IMR-90 (cell line): ENCODE data around the gene FAM163B. TPM values are rescaled to one million over a fixed set of nuclear protein-coding genes. Genes with fewer than 3 reads are reported as not detected.

Source experiments
- ATAC-seq: fragments of 200-7000 bp; cut with Tn5 transposase; 2 replicates; pipeline ENCODE4 v1.9.1; 2020; ENCODE audit warnings: low read depth, mild to moderate bottlenecking, moderate library complexity
- BruUV-seq: library from RNA; stranded (reverse); fragments of 400-500 nt; replicated peaks from 2 replicates; lab custom pipeline; 2021; lab: Mats Ljungman, UMichigan
- CTCF ChIA-PET: fragments of 300-600 bp; formaldehyde crosslinking; extraction: SDS; loops from one replicate; lab custom pipeline; 2021; ENCODE audit warnings: antibody characterized with exemption; lab: Yijun Ruan, JAX
- POLR2A ChIA-PET: fragments of 300-600 bp; sonication (Branson Sonifier 250); formaldehyde crosslinking; loops from one replicate; lab custom pipeline; 2022; ENCODE audit warnings: antibody characterized with exemption; ENCODE audit not compliant: unreplicated experiment; lab: Charles Lee
- DNase-seq: peaks from one replicate; pipeline ENCODE4 v3.0.0; 2013
- H2AFZ ChIP-seq: replicated peaks from 2 replicates; pipeline ENCODE3; 2013; ENCODE audit warnings: low read length, mild to moderate bottlenecking; ENCODE audit not compliant: poor library complexity
- H2AK5ac ChIP-seq: 2 replicates; pipeline ENCODE4 v1.6.1; 2013; ENCODE audit warnings: low read depth, low read length, inconsistent platforms
- H2AK9ac ChIP-seq: replicated peaks from 2 replicates; pipeline ENCODE3; 2013; ENCODE audit warnings: mild to moderate bottlenecking, low read depth, low read length, moderate library complexity; ENCODE audit not compliant: poor library complexity
- H2BK120ac ChIP-seq: 2 replicates; pipeline ENCODE4 v1.6.1; 2013; ENCODE audit warnings: low read depth, low read length, inconsistent platforms
- H2BK15ac ChIP-seq: 3 replicates; pipeline ENCODE4 v1.6.1; 2013; ENCODE audit warnings: low read depth, low read length, inconsistent platforms
- H2BK20ac ChIP-seq: 2 replicates; pipeline ENCODE4 v1.6.1; 2013; ENCODE audit warnings: low read depth, mild to moderate bottlenecking, inconsistent platforms, low read length, moderate library complexity
- H2BK5ac ChIP-seq: 2 replicates; pipeline ENCODE4 v1.6.1; 2013; ENCODE audit warnings: mild to moderate bottlenecking, low read depth, low read length, inconsistent platforms; ENCODE audit not compliant: poor library complexity, severe bottlenecking
- H3K14ac ChIP-seq: replicated peaks from 2 replicates; pipeline ENCODE4 v1.6.1; 2013; ENCODE audit warnings: low read depth, low read length, inconsistent platforms
- H3K18ac ChIP-seq: 2 replicates; pipeline ENCODE4 v1.6.1; 2013; ENCODE audit warnings: low read depth, low read length, control low read depth
- H3K23ac ChIP-seq: 2 replicates; pipeline ENCODE4 v1.6.1; 2013; ENCODE audit warnings: low read depth, low read length, inconsistent platforms
- H3K27ac ChIP-seq: 2 replicates; pipeline ENCODE4 v1.5.1; 2013; ENCODE audit warnings: mild to moderate bottlenecking, control low read depth, low read length; ENCODE audit not compliant: insufficient read depth
- H3K27me3 ChIP-seq: 2 replicates; pipeline ENCODE4 v1.6.1; 2013; ENCODE audit warnings: low read length; ENCODE audit not compliant: control insufficient read depth, insufficient read depth
- H3K36me3 ChIP-seq: 2 replicates; pipeline ENCODE4 v1.6.1; 2013; ENCODE audit warnings: low read length, mixed read lengths; ENCODE audit not compliant: control insufficient read depth, insufficient read depth
- H3K4ac ChIP-seq: 2 replicates; pipeline ENCODE4 v1.6.1; 2013; ENCODE audit warnings: low read depth, low read length, inconsistent platforms
- H3K4me1 ChIP-seq: 2 replicates; pipeline ENCODE4 v1.6.1; 2013; ENCODE audit warnings: low read length, mixed read lengths; ENCODE audit not compliant: control insufficient read depth, insufficient read depth
- H3K4me2 ChIP-seq: 2 replicates; pipeline ENCODE4 v1.6.1; 2013; ENCODE audit warnings: low read depth, mild to moderate bottlenecking, control low read depth, low read length, moderate library complexity
- H3K4me3 ChIP-seq: 2 replicates; pipeline ENCODE4 v1.5.1; 2013; ENCODE audit warnings: low read depth, mild to moderate bottlenecking, control low read depth, low read length, moderate library complexity; ENCODE audit not compliant: insufficient read depth
- H3K56ac ChIP-seq: 2 replicates; pipeline ENCODE4 v1.6.1; 2013; ENCODE audit warnings: low read length, inconsistent platforms; ENCODE audit not compliant: insufficient read depth; ENCODE audit errors: extremely low read depth
- H3K79me1 ChIP-seq, 2 experiments: 2 replicates each; pipeline ENCODE4 v1.6.1; 2013; ENCODE audit warnings: low read length in 2 of 2, inconsistent platforms in 1 of 2, low read depth in 1 of 2
- H3K9ac ChIP-seq: 2 replicates; pipeline ENCODE4 v1.6.1; 2013; ENCODE audit warnings: low read depth, low read length, control low read depth
- H3K9me1 ChIP-seq: 2 replicates; pipeline ENCODE4 v1.6.1; 2013; ENCODE audit warnings: low read length, inconsistent platforms; ENCODE audit not compliant: insufficient read depth
- H3K9me3 ChIP-seq: 2 replicates; pipeline ENCODE4 v1.6.1; 2013; ENCODE audit warnings: low read length; ENCODE audit not compliant: control insufficient read depth, insufficient read depth
- H4K20me1 ChIP-seq: 2 replicates; pipeline ENCODE4 v1.6.1; 2013; ENCODE audit warnings: low read length, inconsistent platforms; ENCODE audit not compliant: insufficient read depth
- H4K5ac ChIP-seq: 2 replicates; pipeline ENCODE4 v1.6.1; 2013; ENCODE audit warnings: mild to moderate bottlenecking, low read depth, low read length, control low read depth
- H4K8ac ChIP-seq, 2 experiments: 2 replicates each; pipeline ENCODE4 v1.6.1; 2013; ENCODE audit warnings: low read depth in 2 of 2, low read length in 2 of 2, control low read depth in 1 of 2, inconsistent platforms in 1 of 2
- H4K91ac ChIP-seq: 2 replicates; pipeline ENCODE4 v1.6.1; 2013; ENCODE audit warnings: low read depth, low read length, inconsistent platforms; ENCODE audit not compliant: insufficient read depth
- BHLHE40 ChIP-seq: fragments of 150-350 bp; IDR thresholded peaks from 2 replicates; pipeline ENCODE4 v1.6.1; 2016; ENCODE audit warnings: mild to moderate bottlenecking, low read depth, low read length
- CEBPB ChIP-seq: IDR thresholded peaks from 2 replicates; pipeline ENCODE4 v1.6.1; 2012; ENCODE audit warnings: low read depth, low read length, improper control_type of control experiment
- CHD1 ChIP-seq: IDR thresholded peaks from 2 replicates; pipeline ENCODE4 v1.6.1; 2012; ENCODE audit warnings: low read depth, low read length, improper control_type of control experiment
- CTCF ChIP-seq: conservative IDR thresholded peaks from 2 replicates; pipeline ENCODE4 v1.5.1; 2012; ENCODE audit warnings: mild to moderate bottlenecking, low read depth, low read length, improper control_type of control experiment
- FOS ChIP-seq: fragments of 150-350 bp; IDR thresholded peaks from 2 replicates; pipeline ENCODE4 v1.6.1; 2016; ENCODE audit warnings: low read depth, low read length
- MAFK ChIP-seq: IDR thresholded peaks from 2 replicates; pipeline ENCODE4 v1.6.1; 2012; ENCODE audit warnings: low read depth, low read length, improper control_type of control experiment
- MAZ ChIP-seq: IDR thresholded peaks from 2 replicates; pipeline ENCODE4 v1.6.1; 2012; ENCODE audit warnings: low read depth, mild to moderate bottlenecking, low read length, improper control_type of control experiment, moderate library complexity, borderline replicate concordance
- MXI1 ChIP-seq: IDR thresholded peaks from 2 replicates; pipeline ENCODE4 v1.6.1; 2012; ENCODE audit warnings: low read depth, mild to moderate bottlenecking, low read length, moderate library complexity, borderline replicate concordance
- NFE2L2 ChIP-seq: fragments of 150-350 bp; IDR thresholded peaks from 2 replicates; pipeline ENCODE4 v1.6.1; 2016; ENCODE audit warnings: low read depth, mild to moderate bottlenecking, low read length
- POLR2A ChIP-seq: IDR thresholded peaks from 2 replicates; pipeline ENCODE4 v1.6.1; 2012; ENCODE audit warnings: mild to moderate bottlenecking, low read depth, low read length
- RAD21 ChIP-seq: IDR thresholded peaks from 2 replicates; pipeline ENCODE4 v1.6.1; 2012; ENCODE audit warnings: low read length, improper control_type of control experiment
- RCOR1 ChIP-seq: IDR thresholded peaks from 2 replicates; pipeline ENCODE4 v1.6.1; 2012; ENCODE audit warnings: mild to moderate bottlenecking, low read length, improper control_type of control experiment; ENCODE audit not compliant: insufficient replicate concordance
- RFX5 ChIP-seq: IDR thresholded peaks from 2 replicates; pipeline ENCODE4 v1.8.0; 2012; ENCODE audit warnings: low read depth, mild to moderate bottlenecking, low read length, moderate library complexity
- SMC3 ChIP-seq: fragments of 150-350 bp; IDR thresholded peaks from 2 replicates; pipeline ENCODE4 v1.6.1; 2016; ENCODE audit warnings: low read depth, mild to moderate bottlenecking, antibody characterized with exemption, low read length, moderate library complexity
- USF2 ChIP-seq: fragments of 150-350 bp; IDR thresholded peaks from 2 replicates; pipeline ENCODE4 v1.6.1; 2017; ENCODE audit warnings: mild to moderate bottlenecking, antibody characterized with exemption, low read length, low read depth
- WGBS, 2 experiments: methylation state at CpG; one replicate each; pipeline versions ENCODE4 v1.1.5 to v1.1.7; 2013; ENCODE audit warnings: missing lambda C conversion rate in 2 of 2; ENCODE audit not compliant: insufficient read length in 1 of 2; ENCODE audit errors: extremely low coverage in 2 of 2; 5-methylcytosine and 5-hydroxymethylcytosine counted together
- dilution Hi-C: fragments of 300-500 bp; cut with HindIII; formaldehyde crosslinking; loops from one replicate; pipeline ENCODE4 v1.14.3; 2018; ENCODE audit warnings: low sequenced_read_pairs; ENCODE audit not compliant: unreplicated experiment
- in situ Hi-C: fragments of 300-500 bp; cut with MboI; formaldehyde crosslinking; loops from 3 replicates; pipeline ENCODE4 v1.14.3; 2019; ENCODE audit warnings: low sequenced_read_pairs, inconsistent platforms, mixed read lengths
- intact Hi-C: fragments of 100-400 bp; cut with micrococcal nuclease; formaldehyde crosslinking; loops from 2 replicates; pipeline ENCODE4 v1.10.0; 2022
- polyA plus RNA-seq, 3 experiments: library from polyadenylated mRNA; depleted of rRNA; stranded (reverse); fragments of >200 nt; gene quantifications; 2 replicates each; pipeline ENCODE4 v1.2.3, GENCODE V29; 2012; ENCODE audit warnings: low replicate concordance in 1 of 3
- total RNA-seq: library from RNA; depleted of rRNA; stranded (reverse); fragments of >200 nt; gene quantifications from 2 replicates; pipeline ENCODE4 v1.2.3, GENCODE V29; 2012

The FAM163B gene
- total and polyA plus RNA-seq, 2 of the 4 experiments (the other 2 are of a cell fraction) = not detected

- dilution Hi-C loops = no loop called here
- H2AK5ac ChIP-seq = no peak overlapping the region
- H3K4ac ChIP-seq = no peak overlapping the region
- H2AFZ ChIP-seq = no peak overlapping the region
- H3K14ac ChIP-seq = no peak overlapping the region
- ChIA-PET CTCF (no interaction called here), POLR2A (no interaction called here)
- no peak overlapping the region for H2BK15ac ChIP-seq
- no peaks in the 10 kb centered on the region for H4K20me1 ChIP-seq
- H3K4me2 ChIP-seq = no peak overlapping the region
- no peak overlapping the region for H4K91ac ChIP-seq
- H2BK20ac ChIP-seq = no peak overlapping the region
- no peaks in the 10 kb centered on the region for H3K9me1 ChIP-seq
- no peaks in the 10 kb centered on the region for H3K36me3 ChIP-seq
- no peak overlapping the region for H2BK120ac ChIP-seq
- no peak for DNase-seq
- H4K8ac ChIP-seq = no peak overlapping the region
- no peak overlapping the region for H3K9ac ChIP-seq
- no peaks in the 10 kb centered on the region for H3K9me3 ChIP-seq
- H4K5ac ChIP-seq = no peak overlapping the region
- no peak overlapping the region for H3K23ac ChIP-seq
- BruUV-seq = no TSS peak
- ATAC-seq = no peak
- in situ Hi-C loops = no loop called here
- H2AK9ac ChIP-seq = no peak overlapping the region
- H3K79me1 ChIP-seq = no peaks in the 10 kb centered on the region
- no peak overlapping the region for H3K56ac ChIP-seq
- peaks cover 55% of the 10 kb centered on the region; the same call in 1 of the 2 replicates for H3K27me3 ChIP-seq
- WGBS, 2 experiments = 55% methylated on average over 9 of the region's 13 CpGs; no CpG with 5 or more reads in 1 of the 2 experiments
- no peak overlapping the region for H3K18ac ChIP-seq
- H2BK5ac ChIP-seq = no peak overlapping the region
- H3K4me3 ChIP-seq = no peak overlapping the region
- intact Hi-C loops = no loop called here
- no peak overlapping the region for H3K27ac ChIP-seq
- no peaks in the 10 kb centered on the region for H3K4me1 ChIP-seq
- TF ChIP-seq MAFK = no peak
- no peak for TF ChIP-seq USF2
- no peak for TF ChIP-seq MAZ
- TF ChIP-seq POLR2A = no peak
- no peak for TF ChIP-seq SMC3
- TF ChIP-seq CEBPB = no peak
- TF ChIP-seq RFX5 = no peak
- TF ChIP-seq FOS = no peak
- no peak for TF ChIP-seq RAD21
- no peak for TF ChIP-seq MXI1
- no peak for TF ChIP-seq CHD1
- no peak for TF ChIP-seq BHLHE40
- TF ChIP-seq RCOR1 = no peak
- no peak for TF ChIP-seq CTCF
- TF ChIP-seq NFE2L2 = no peak
Measured at GRCh38 chr9:133640580-133641395, 31.6 kb upstream of the FAM163B start.
